Femur (tissue), 1 donor: ENCODE measurements around the gene CYP4F2.
"Not testable (repeated sequence)": the region's sequence is repeated elsewhere in the genome, so short reads cannot be mapped to it uniquely, and the experiment has no call there.

ENCODE experiments used
- DNase-seq: peaks from one replicate; pipeline ENCODE4 v3.0.0-alpha.2; 2017

The CYP4F2 gene

GRCh38 chr19:15843894-15844222, 54.0 kb downstream of the CYP4F2 start:
- DNase-seq: not testable (repeated sequence)

- no peak for DNase-seq
Measured at GRCh38 chr19:15843203-15843893, 54.5 kb downstream of the CYP4F2 start.

DNA sequence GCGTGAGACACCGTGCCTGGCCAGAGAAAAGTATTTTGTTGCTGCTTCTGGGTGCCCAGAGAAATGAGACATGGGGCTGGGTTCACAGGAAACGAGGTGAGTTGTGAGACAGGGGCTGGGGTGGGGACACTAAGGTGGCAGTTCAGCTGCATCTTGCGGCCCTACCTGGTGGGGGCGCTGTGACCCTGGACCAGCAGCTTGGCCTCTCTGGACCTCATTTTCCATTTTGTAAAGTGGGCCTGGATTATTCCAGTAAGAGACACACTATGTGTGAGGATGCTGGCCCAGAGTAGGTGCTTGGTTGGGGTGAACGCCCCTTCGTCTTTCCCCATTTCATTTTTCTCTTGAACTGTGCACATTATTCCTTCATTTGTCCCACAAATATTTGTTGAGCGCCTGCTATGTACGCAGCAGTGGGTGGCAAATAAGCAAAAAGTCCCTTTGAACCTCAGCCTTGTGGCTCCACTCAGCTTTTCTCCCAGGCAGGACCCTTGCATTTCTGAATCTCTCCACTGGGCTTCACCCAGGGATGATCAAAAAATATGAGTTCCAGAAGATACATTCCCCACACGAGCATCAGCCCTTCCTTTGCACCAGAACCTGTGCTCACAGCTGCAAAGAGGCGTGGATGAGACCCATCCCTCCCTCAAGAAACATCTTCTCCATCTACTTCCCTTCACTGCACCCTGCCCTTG, 55.9 kb downstream of the CYP4F2 start:
- DNase-seq: no peak

GRCh38 chr19:15840833-15841232, 57.0 kb downstream of the CYP4F2 start:
- DNase-seq: no peak

DNA sequence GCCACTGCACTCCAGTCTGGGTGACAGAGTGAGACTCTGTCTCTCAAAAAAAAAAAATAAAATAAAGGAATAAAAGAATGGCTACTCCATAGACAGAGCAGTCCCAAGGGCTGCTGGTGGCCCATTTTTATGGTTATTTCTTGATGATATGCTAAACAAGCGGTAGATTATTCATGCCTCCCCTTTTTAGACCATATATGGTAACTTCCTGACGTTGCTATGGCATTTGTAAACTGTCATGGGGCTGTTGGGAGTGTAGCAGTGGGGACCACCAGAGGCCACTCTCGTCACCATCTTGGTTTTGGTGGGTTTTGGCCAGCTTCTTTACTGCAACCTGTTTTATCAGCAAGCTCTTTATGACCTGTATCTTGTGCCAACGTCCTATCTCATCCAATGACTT, 58.0 kb downstream of the CYP4F2 start:
- not testable (repeated sequence) for DNase-seq

DNA sequence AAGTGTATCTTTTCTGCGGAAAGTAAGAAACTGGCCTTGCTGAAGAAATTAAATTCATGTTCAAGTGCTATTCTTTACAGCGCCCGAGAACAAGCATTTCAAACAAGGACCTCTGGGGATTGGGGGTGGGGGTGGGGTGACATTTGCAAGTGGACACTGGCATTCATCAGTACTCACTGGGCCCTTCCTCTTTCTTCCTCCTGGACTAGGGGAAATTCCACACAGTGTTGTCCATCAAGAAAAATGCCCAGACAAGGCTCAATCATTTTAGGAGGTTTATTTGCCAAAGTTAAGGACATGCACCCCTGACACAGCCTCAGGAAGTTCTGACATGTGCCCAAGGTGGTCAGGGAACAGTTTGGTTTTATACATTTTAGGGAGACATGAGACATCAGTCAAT, 59.5 kb downstream of the CYP4F2 start:
- DNase-seq: no peak

DNA sequence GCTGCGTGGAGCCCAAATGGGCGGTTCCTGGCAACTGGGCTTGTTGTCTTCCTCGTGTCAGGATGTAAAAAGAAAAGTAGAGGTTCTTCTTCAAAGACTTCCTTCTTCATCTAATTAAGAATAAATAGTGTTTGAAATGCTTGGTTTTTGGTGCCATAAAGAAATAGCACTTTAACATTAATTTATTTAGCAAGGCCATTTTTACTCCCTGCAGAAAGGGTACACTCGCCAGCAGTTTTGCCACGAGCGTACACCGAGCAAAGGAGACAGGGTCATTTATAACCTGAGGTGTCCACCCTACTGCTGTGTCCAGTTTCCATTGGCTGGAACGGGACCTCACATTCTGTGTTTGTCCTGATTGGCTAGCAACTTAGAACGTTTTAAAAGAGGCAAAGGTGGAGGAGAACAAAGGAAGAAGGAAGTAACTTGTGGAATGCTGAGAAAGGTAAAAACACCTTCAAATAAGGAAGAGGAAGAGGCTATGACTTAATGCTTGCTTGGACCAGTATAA, 60.6 kb downstream of the CYP4F2 start:
- DNase-seq: no peak

DNA sequence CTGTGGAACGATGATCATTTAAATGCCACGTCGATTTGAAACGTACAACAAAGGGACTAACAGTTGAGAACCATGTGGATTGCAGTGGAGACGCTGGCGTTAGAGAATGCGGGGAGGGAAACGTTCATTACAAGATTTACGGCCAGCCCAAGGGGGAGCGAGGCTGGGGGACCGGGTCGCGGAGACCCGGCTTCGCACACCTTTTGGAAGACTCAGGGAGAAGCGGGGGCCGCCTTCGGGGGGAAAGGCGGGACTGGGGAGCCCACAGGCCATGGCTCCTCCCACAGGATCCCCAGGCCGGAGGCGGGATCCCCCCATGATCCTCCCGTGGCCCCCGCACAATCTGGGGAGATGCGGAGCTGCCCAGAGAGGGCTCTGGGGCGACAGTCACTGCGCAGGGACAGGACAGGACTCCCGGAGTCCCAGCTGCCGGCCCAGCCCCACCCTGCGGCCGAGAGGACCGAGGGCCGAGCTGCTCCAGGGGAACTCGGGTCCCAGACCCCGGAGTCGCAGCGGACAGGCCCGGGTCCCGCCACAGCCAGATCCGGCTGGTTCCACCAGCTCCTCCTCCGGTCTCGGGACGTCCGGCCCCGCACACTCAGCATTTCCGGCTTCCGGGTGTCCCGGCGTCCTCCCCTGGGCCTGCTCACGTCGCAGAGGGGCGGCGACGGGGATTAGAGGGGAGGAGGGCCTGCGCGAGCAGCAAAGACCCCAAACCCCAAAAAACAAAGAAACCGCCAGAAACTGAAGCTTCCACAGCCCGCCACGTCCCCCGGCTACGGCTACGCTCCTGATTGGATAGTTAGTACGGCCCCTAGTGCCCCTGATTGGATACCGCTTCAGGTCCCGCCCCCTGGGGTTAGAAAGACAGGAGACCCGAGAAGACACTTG, 61.3 kb downstream of the CYP4F2 start:
- peak; percentile 99 for DNase-seq

- DNase-seq: not testable (repeated sequence)
Measured at GRCh38 chr19:15835565-15836329, 62.1 kb downstream of the CYP4F2 start.

DNA sequence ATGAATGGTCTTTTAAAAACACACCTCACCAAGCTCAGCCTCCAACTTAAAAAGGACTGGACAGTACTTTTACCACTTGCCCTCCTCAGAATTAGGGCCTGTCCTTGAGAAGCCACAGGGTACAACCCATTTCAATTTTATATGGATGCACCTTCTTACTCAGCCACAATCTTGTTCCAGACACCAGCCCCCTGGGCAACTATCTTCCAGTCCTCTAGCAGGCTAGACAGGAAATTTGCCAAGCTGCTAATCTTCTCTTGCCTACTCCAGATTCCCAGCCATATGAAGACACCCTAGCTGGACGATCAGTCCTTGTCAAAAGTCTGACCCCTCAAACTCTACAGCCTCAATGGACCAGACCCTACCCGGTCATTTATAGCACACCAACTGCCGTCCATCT, 63.6 kb downstream of the CYP4F2 start:
- not testable (repeated sequence) for DNase-seq

DNA sequence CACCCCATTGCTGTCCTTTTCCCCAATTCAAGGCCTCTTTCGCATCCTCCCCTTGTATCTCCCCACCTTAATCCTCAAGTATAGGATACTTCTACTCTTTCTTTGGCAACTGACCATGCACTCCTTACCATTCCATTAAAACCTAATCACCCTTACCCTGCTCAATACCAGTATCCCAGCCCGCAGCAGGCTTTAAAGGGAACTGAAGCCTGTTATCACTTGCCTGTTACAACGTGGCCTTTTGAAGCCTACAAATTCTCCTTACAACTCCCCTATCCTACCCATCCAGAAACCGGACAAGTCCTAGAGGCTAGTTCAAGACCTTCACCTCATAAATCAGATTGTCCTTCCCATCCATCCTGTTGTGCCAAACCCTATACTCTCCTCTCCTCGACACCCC, 66.2 kb downstream of the CYP4F2 start:
- no peak for DNase-seq

DNA sequence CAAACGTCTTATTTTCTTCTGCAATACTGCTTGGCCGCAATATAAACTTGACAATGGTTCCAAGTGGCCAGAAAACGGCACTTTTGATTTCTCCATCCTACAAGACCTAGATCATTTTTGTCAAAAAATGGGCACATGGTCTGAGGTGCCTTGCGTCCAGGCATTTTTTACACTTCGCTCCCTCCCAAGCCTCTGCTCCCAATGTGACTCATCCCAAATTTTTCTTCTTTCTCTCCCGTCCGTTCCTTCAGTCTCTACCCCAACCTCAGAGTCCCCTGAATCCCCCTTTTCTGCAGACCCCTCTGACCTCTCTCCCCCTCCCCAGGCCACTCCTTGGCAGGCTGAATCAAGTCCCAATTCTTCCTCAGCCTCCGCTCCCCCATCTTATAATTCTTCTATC, 68.1 kb downstream of the CYP4F2 start:
- no peak for DNase-seq

DNA sequence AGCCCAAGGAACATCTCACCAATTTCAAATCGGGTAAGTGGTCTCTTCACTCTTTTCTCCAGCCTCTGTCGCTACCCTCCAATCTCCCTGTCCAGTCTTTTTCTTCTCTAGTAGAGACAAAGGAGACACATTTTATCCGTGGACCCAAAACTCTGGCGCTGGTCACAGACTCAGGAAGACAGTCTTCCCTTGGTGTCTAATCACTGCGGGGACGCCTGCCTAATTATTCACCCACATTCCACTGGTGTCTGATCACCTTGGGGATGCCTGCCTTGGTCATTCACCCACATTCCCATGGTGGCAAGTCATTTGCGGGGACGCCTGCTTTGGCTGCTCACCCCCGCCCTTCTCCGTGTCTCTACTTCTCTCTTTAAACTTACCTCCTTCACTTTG, 68.6 kb downstream of the CYP4F2 start:
- DNase-seq: no peak

- not testable (repeated sequence) for DNase-seq
Measured at GRCh38 chr19:15828611-15829305, 69.1 kb downstream of the CYP4F2 start.

DNA sequence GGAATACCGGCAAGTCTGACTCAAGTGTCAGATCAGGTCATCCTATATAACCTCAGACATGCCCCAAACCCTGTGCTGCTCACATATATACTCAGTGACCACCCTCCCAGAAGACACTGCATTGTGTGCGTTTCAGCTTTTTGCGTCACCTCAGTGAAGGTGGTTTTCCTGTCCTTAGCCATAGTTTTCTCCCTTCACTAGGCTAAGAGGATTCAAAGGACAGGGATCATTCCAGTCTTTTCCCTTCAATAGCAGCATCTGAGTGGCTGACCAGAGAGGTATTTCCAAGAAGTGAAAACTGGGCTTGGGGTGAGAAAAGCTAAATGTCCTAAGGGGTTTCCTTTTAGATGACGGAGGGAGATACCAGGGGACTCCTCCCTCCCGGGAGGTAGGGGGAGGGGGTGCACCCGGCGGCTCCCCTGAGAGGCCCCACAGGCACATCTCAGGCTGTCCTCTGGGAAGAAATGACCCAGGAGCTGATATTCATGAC, 69.7 kb downstream of the CYP4F2 start:
- DNase-seq: no peak
